Endometrium (tissue), 2 donors: Measurements from ENCODE around the gene ZFAND4.
"Not testable (repeated sequence)": the region's sequence is repeated elsewhere in the genome, so short reads cannot be mapped to it uniquely, and the experiment has no call there.

ENCODE experiments used
- FAIRE-seq: peaks from 2 replicates; lab custom pipeline; 2012; peaks lifted over from hg19 to GRCh38; lab: Jason Lieb, UNC
- donor health status: control.
- donor health status: control.

Gene ZFAND4

DNA sequence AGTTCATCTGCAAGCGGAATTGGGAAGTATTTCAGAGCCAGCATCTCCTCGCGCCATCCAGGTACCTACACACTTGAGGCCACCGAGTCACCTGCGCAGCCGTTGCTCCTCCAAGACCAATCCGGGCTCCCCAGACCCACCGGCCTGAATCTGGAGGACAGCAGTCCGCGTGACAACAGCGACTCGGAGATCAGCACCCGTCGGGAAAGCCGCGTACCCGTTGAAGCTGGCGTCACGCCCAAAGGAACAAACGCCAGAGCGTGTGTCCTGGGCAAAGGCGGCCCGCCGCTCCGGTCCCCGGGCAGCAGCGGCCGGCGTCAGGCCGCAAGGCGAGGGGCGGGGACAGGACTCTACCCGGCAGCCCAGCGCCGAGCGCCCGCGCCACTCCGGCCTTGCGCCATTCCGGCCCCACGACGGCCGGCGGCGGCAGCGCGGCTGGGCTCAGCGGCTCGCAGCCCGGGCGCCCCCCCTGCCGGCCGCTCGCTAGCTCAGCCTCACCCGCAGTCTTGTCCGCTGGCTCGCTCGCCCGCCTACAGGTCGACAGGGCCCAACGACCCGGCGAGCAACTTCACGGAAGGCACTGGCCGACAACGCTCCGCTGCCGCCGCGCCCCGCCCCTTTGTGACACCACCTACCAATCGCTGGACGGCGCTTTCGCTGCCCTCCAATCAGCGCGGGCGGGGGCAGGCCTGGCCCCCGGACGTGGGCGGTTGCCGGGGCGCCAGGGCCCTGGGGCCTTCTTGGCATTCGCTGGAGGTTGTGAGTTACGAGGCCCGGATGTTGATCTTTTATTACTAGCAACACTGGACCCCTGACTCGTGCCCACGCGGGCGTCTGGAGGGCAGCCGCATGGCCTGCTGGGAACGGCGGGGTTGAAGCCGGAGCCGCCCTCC lies at the start of gene ZFAND4:
Gene ZFAND4 (minus strand): TSS at position 592 of the 893 bp plus-strand sequence. CDS start 9,047 bp downstream, outside the sequence.
- no peak for FAIRE-seq

DNA sequence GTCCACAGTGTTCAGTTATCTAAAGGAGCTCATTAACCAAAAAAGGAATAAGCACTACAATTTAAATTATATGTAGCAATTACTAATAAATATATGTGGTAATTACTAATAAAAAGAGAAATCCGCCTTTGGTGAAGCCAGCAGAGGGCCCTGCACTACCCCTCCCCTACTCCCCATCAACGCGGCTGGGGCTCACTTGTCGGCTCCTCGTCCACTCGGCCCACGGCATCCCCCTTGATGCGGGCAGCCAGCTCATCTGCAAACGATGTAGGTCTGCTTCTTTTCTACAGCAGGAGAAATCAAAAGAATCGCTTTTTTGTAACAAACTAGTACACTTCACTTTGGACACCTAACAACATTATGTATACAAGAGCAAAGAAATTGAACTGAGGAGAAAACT lies 48.9 kb upstream of the ZFAND4 start:
- FAIRE-seq = not testable (repeated sequence)

DNA sequence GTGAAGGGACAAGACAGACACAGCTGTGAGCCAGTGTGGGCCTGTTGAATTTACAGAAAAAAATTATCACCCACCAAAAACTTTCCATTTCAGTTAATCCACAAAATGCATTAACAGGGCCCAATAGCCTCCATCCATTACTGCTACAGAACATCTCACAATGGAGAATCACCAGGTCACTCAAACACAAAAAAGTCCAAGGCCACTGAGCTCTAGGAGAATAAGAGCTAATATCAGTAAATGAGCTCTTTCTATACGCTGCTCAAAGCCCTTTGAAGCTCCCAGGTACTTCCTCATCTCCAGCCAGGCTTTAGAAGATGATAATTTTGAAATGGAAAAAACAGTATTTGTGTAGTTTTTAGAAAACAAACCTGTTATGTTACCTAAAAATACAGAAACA lies 45.1 kb upstream of the ZFAND4 start:
- FAIRE-seq = not testable (repeated sequence)

DNA sequence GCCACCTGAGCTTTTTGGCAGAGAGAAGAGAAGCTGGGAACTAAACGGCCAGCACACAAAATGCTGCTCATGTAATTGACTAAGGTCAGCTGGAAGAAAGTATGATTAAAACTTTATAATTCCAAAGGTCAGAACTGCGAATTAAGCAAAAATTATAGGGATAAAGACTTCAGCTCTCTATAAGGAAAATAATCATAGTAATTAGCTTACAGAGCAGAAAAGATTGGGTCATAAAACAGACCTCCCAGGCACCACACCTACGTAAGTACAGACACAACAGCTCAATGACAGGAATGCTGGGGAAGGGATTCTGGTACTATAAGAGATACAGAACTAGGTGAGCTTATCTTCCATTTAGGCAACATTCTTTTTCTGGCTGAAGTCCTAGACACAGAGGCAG lies 44.5 kb upstream of the ZFAND4 start:
- not testable (repeated sequence) for FAIRE-seq

DNA sequence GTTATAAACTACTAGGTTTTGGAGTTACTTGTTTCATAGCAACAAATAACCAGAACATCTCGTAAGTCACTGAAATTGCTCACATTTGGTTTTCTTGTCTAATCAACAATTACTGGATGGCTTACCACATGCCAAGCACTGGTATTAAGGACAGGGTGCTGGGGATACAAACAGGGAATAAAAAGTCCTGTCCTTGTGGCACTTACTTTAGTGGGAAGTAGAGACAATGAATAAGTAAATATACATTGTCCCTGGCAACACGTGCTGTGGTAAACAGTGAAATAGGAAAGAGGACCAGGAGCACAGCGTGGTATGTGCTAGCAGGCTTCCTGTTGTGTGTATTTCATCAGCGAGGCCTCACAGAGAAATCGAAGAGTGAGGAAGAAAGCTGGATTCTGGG lies 38.7 kb upstream of the ZFAND4 start:
- not testable (repeated sequence) for FAIRE-seq

DNA sequence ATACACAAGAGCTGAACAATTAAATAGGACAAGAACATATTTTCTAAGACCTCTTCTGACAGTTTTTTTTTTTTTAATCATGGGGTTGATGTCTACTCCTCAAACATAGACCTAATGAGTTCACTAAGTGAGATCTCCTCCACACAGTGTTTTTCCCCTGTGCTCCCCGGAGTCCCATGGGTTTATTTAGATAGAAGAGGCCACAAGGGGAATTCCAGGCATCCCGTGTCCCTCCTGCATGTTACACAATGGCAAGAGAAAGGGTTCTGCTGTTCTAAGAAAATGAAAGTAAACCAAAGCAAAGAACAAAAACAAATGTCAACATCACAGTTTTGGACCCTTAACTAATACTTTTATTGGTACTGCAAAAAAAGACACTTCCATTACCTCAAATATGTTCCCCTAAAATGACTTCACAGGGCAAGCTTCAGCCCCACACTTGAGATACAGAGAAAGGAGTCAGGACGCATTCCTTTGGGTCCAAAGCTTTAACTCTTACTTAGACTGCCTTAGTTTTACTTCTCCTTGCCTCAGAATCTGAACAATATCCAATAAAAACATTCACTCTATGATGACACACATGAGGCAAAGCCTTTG lies 37.7 kb upstream of the ZFAND4 start:
- not testable (repeated sequence) for FAIRE-seq

DNA sequence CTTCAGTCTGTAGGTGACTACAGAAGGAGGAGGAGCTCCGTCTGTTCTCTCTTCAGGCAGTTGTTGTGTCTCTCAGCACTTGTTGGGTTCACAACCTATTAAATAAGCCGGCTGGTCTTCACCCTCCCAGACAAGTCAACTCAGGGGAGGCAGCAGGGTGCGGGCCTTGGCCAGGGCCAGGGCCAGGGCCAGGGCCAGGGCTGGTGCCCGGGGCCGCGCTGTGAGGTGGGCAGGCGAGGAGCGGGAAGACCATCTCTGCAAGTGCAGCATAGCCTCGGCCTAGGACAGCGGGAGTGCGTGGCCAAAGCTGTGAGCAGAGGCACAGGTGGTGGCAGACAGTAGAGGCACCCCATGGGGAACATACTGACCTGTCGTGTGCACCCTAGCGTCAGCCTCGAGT lies 5.9 kb upstream of the ZFAND4 start:
- not testable (repeated sequence) for FAIRE-seq

DNA sequence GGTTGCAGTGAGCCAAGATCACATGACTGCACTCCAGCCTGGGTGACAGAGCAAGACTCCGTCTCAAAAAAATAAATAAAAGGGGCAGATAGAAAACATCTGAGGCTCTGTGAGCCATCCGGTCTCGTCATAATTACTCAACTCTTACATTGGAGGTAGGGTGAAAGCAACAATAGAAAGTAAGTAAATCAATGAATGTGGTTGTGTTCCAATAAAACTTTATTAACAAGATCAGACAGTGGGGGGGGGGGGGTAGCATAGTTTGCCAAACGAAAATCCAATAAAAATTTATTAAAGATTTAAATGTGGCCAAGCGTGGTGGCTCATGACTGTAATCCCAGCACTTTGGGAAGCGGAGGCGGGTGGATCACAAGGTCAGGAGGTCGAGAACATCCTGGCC lies 2.8 kb upstream of the ZFAND4 start:
- no peak for FAIRE-seq

DNA sequence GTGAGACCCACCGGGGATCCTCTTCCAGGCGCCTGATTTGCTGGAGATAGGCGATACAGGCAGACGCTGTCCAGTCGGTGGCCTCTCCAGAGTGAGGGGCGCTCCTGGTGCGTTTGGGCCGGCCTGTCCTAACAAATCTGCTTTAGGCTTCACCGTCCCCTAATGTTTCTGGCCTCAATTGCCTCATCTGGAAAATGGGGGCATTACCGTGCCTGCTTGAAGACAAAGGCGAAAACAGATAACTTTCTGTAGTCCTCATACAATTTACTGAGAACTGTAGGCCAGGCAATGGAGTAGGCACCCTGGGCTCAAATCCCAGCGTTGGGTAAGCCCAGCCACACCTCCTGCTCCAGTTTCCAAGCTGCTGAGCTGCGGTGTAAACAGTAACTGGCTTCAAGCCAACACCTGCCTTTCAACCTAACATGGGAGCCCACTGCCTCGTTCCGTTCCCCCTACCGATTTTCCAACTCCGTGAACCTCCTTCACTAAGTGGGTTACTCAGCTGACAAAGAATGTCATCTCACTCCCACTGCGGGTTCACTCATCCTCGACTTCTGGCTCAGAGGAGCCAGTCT lies 589 bp upstream of the ZFAND4 start:
- no peak for FAIRE-seq

DNA sequence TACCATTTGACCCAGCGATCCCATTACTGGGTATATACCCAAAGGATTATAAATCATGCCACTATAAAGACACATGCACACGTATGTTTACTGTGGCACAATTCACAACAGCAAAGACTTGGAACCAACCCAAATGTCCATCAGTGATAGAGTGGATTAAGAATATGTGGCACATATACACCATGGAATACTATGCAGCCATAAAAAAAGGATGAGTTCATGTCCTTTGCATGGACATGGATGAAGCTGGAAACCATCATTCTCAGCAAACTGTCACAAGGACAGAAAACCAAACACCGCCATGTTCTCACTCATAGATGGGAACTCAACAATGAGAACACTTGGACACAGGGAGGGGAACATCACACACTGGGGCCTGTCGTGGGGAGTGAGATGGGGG lies 1.3 kb downstream of the ZFAND4 start:
- not testable (repeated sequence) for FAIRE-seq

DNA sequence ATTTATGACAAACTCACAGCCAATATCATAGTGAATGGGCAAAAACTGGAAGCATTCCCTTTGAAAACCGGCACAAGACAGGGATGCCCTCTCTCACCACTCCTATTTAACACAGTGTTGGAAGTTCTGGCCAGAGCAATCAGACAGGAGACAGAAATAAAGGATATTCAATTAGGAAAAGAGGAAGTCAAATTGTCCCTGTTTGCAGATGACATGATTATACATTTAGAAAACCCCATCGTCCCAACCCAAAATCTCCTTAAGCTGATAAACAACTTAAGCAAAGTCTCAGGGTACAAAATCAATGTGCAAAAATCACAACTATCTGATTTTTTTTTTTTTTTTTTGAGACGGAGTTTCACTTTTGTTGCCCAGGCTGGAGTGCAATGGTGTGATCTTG lies 2.7 kb downstream of the ZFAND4 start:
- not testable (repeated sequence) for FAIRE-seq

DNA sequence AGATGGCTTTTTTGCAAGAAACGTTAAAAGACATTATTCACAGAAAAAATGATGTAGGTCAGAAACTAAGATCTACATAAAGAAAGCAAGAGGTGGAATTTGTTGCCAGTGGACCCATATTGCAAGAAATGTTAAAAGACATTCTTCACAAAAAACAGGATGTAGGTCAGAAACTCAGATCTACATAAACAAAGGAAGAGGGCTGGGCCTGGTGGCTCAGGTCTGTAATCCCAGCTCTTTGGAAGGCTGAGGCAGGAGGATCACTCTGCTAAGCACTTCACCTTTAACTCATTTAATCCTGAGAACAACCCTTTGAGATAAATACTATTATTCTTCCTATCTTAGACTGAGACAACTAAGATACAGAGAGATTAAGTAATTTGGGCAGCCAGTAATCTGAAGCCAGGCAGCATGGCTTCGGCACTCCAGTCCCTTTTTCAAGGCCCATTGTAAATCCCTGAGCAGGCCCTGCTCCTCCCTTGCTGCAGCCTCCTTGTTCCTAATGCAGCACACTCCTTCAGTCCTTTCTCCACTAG lies 11.6 kb downstream of the ZFAND4 start:
- no peak for FAIRE-seq

DNA sequence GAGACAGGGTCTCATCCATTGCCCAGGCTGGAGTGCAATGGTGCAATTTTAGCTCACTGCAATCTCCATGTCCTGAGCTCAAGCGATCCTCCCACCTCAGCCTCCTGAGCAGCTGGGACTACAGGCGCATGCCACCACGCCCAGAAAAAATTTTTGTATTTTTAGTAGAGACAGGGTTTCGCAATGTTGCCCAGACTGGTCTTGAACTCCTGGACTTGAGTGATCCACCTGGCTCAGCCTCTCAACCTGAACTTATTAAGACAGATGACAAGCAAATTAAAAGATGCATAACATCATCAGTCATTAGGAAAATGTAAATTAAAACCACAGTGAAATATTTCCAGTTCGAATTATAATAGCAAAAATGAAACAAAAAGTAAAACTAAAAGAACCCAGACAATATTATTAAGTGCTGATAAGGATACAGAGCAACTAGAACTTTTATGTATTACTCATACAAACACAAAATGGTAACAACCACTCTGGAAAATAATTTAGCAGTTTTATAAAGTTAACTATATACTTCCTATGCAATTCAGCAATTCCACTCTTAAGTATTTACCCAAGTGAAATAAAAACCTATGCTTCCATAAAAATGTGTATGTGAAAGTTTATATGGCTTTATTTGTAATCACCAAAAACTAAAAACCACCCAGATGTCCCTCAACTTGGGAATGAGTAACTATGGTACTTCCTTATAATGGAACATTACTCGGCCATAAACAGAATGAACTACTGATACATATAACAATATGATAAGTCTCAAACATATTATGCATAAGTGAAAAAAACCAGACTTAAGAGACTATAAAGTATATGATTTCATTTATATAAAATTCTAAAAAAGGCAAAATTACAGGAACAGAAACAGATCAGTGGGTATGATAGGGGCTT lies 15.3 kb downstream of the ZFAND4 start:
- no peak for FAIRE-seq

DNA sequence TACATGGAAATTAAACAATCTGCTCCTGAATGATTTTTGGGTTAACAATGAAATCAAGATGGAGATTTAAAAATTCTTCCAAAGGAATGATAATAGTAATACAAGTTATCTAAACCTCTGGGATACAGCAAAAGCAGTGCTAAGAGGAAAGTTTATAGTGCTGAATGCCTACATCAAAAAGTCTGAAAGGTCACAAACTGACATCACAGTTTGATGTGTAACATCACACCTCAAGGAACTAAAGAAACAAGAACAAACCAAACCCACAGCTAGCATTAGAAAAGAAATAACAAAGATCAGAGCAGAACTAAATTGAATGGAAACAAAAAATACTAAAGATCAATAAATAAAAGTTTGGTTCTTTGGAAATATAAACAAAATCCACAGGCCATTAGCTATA lies 17.4 kb downstream of the ZFAND4 start:
- FAIRE-seq = no peak

DNA sequence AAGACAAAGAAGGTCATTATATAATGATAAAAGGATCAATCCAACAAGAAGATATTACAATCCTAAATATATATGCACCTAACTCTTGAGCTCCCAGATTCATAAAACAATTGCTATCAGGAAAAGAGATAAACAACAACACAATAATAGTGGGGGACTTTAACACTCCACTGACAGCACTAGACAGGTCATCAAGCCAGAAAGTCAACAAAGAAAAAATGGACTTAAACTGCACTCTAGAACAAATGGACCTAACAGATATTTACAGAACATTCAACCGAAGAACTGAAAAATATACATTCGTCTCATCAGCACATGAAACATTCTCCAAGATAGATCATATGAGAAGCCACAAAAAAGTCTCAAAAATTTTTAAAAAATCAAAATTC lies 17.8 kb downstream of the ZFAND4 start:
- not testable (repeated sequence) for FAIRE-seq

DNA sequence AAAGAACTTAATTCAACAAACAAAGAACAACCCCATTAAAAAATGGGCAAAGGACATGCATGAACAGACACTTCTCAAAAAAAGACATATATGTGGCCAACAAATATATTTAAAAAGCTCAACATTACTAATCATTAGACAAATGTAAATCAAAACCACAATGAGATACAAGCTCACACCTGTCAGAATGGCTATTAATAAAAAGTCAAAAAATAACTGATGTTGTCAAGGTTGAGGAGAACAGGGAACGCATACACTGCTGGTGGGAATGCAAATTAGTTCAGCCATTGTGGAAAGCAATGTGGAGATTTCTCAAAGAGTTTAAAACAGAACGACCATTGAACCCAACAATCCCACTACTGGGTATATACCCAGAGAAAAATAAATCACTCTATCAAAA lies 19.1 kb downstream of the ZFAND4 start:
- FAIRE-seq = no peak

DNA sequence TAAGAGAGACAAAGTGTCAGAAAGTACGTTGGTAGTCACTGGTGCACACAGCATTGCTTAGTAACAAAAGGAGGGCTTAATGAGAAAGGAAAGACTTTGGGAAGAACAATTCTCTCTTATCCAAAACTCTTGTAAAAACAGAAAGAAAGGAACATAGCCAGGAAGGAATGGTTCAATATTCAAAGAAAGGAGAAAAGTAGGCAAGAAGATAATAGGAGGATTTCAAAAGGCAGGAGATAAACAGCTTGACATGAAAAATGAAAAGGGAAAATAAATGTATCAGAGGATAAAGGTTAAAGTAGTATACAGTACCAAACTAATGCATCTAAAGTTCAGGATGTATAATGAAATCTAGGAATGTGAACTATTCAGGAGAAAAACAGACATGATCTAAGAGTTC lies 20.1 kb downstream of the ZFAND4 start:
- no peak for FAIRE-seq

DNA sequence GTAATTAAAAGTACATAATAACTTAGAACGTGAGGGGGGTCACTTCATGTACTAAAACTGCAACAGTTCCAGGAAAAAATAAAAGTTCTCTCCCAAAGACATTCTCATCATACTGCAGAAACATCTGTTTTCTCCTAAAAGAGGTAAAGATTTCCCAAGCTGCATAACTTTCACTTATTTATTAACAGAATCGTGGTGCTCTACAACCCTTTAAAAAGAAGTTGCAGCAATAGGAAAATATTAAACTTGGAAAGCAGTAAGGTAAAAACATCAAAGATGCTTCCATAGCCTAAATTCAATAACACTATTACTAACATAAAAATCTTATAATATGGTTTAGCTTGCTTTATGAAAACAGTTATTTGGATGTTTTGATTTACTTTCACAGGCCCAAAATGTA lies 23.3 kb downstream of the ZFAND4 start:
- FAIRE-seq = no peak

DNA sequence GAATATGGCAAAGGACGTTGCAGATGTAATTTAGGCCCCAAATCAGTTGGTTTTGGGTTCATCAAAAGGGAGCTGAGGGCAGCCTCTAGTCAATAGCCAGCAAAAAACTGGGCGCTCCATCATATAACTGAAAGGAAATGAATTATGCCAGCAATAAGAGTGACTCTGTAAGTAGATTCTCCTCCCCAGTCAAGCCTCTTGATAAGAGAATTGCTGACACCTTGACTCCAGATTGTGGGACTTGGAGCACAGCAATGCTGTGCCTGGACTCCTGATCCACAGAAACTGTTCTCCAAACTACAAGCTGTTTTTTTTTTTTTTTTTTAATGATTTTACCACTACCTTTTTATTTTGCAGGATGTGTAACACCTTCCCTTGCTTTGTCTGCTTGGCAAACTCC lies 25.5 kb downstream of the ZFAND4 start:
- FAIRE-seq = no peak

DNA sequence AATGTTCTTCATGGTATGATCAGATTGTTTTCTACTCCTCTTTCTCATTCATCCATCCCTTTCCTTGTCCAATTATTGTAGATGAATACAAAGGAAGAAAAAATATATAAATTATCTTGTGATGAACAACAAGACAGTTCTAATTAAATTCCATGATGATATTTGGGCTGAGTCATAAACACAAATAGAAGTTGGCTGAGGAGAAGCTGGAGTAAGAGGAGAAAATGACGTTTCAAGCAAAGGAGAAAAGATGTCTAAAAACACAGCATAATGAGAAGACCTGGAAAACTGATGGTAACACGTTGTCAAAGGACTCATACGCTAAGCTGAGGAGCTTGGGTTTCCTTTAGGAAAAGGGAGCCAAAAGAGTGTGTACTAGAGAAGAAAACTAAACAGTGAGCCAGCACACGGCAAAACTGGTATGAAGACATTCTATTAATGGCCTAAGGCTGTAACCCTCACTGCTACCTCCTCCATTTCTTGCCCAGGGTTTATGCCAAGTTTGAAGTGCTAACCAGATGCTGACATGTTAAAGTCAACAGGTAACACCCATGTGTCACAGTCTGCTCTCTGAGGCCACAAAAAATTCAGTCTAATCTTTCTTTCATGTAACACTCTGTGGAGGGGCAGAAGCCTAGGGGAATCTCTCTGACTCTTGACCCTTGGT lies 26.1 kb downstream of the ZFAND4 start:
- no peak for FAIRE-seq

DNA sequence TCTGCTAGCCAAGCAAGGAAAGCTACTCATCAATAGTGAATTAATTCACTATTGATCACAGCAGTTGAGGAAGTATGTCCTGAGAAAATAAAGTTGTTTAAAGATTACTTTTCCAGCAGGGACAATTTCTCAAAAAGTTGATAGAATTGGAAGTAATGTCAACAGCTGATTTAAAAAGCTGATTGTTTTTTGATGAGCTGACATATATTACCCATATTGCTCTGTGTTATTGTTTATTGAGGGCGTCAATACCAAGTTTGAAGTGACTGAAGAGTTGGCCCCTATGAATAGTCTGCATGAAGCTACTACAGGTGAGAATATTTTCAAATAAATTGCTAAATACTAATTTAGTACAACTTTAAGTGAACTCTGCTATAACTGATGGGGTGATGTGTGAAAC lies 28.0 kb downstream of the ZFAND4 start:
- no peak for FAIRE-seq
